ENCODE data around the gene E2F8. TPM values are rescaled to one million over a fixed set of nuclear protein-coding genes. Genes with fewer than 3 reads are reported as not detected.

The E2F8 gene
- total RNA-seq, 5 donors from 2014 or later (not counting 1 experiment from before 2014, with no cell fraction given), result 0.12 to 0.56 (median 0.26) TPM

- no peak overlapping the region for H3K27ac ChIP-seq (ENCODE audit: low read length)
- H3K4me1 Mint-ChIP-seq, result peaks cover 0 to 6% (median 0%) of the 10 kb centered on the region in 3 donors
Measured at GRCh38 chr11:19229671-19230070, 11.1 kb downstream of the E2F8 start.

GRCh38 chr11:19228968-19229367 is 11.8 kb downstream of the E2F8 start:
- no peaks in the 10 kb centered on the region for H3K36me3 ChIP-seq (ENCODE audit: control insufficient read depth in 2 of 2, extremely low read depth in 1 of 2, insufficient read depth in 1 of 2, low read length in 1 of 2)
- Mint-ChIP-seq H3K4me1 (peaks cover 0 to 6% (median 0%) of the 10 kb centered on the region in 3 donors), H3K36me3 (no peaks in the 10 kb centered on the region), H3K4me3 (no peak overlapping the region), H3K9me3 (no peaks in the 10 kb centered on the region), H3K27ac (no peak overlapping the region), H3K27me3 (no peaks in the 10 kb centered on the region)
- no peaks in the 10 kb centered on the region for H3K4me1 ChIP-seq (ENCODE audit: control insufficient read depth in 1 of 2, extremely low read depth in 1 of 2, insufficient read depth in 2 of 2, low read length in 2 of 2)
- CTCF ChIA-PET, result no interaction called here
- DNase-seq, result no peak
- H3K27ac ChIP-seq (ENCODE audit: low read length), result no peak overlapping the region
- ATAC-seq (replicated peaks in 1 of 4), result no peak
- H3K27me3 ChIP-seq (replicated peaks in 1 of 2; ENCODE audit: control insufficient read depth in 2 of 2, extremely low read depth in 1 of 2, insufficient read depth in 2 of 2, low read length in 1 of 2), result no peaks in the 10 kb centered on the region
- 100% methylated on average over 2 of the region's 3 CpGs for WGBS (ENCODE audit: insufficient coverage)
- no peak overlapping the region for H3K4me3 ChIP-seq (ENCODE audit: control insufficient read depth in 1 of 2, extremely low read depth in 1 of 2, low read length in 1 of 2)
- POLR2A ChIA-PET, result no interaction called here
- no peaks in the 10 kb centered on the region for H3K9me3 ChIP-seq

More at GRCh38 chr11:19229671-19230070, 11.1 kb downstream of the E2F8 start:
- DNase-seq, result no peak
- H3K9me3 Mint-ChIP-seq, result no peaks in the 10 kb centered on the region
- CTCF ChIA-PET, result no interaction called here
- Histone ChIP-seq H3K36me3 (ENCODE audit: control insufficient read depth in 2 of 2, extremely low read depth in 1 of 2, insufficient read depth in 1 of 2, low read length in 1 of 2) (no peaks in the 10 kb centered on the region), H3K4me1 (ENCODE audit: control insufficient read depth in 1 of 2, extremely low read depth in 1 of 2, insufficient read depth in 2 of 2, low read length in 2 of 2) (no peaks in the 10 kb centered on the region), H3K9me3 (no peaks in the 10 kb centered on the region), H3K27me3 (replicated peaks in 1 of 2; ENCODE audit: control insufficient read depth in 2 of 2, extremely low read depth in 1 of 2, insufficient read depth in 2 of 2, low read length in 1 of 2) (no peaks in the 10 kb centered on the region), H3K4me3 (ENCODE audit: control insufficient read depth in 1 of 2, extremely low read depth in 1 of 2, low read length in 1 of 2) (no peak overlapping the region)
- H3K27ac Mint-ChIP-seq, result no peak overlapping the region
- no peaks in the 10 kb centered on the region for H3K27me3 Mint-ChIP-seq
- POLR2A ChIA-PET, result no interaction called here
- ATAC-seq (replicated peaks in 1 of 4), result no peak
- H3K4me3 Mint-ChIP-seq, result no peak overlapping the region
- H3K36me3 Mint-ChIP-seq, result no peaks in the 10 kb centered on the region
- WGBS (ENCODE audit: insufficient coverage), result 91% methylated on average over 1 of the region's 5 CpGs

- DNase-seq (no peak), ATAC-seq (replicated peaks in 1 of 4) (no peak)
- H3K4me1 ChIP-seq (ENCODE audit: control insufficient read depth in 1 of 2, extremely low read depth in 1 of 2, insufficient read depth in 2 of 2, low read length in 2 of 2), result no peaks in the 10 kb centered on the region
- H3K27me3 ChIP-seq (replicated peaks in 1 of 2; ENCODE audit: control insufficient read depth in 2 of 2, extremely low read depth in 1 of 2, insufficient read depth in 2 of 2, low read length in 1 of 2), result no peaks in the 10 kb centered on the region
- no peak overlapping the region for H3K27ac Mint-ChIP-seq
- H3K27ac ChIP-seq (ENCODE audit: low read length), result no peak overlapping the region
- no peaks in the 10 kb centered on the region for H3K9me3 ChIP-seq
- no CpG with 5 or more reads among the region's 6 CpGs for WGBS (ENCODE audit: insufficient coverage)
- peaks cover 0 to 6% (median 0%) of the 10 kb centered on the region in 3 donors for H3K4me1 Mint-ChIP-seq
- H3K36me3 Mint-ChIP-seq, result no peaks in the 10 kb centered on the region
- no peaks in the 10 kb centered on the region for H3K27me3 Mint-ChIP-seq
- ChIA-PET POLR2A (no interaction called here), CTCF (no interaction called here)
- H3K4me3 Mint-ChIP-seq, result no peak overlapping the region
- H3K4me3 ChIP-seq (ENCODE audit: control insufficient read depth in 1 of 2, extremely low read depth in 1 of 2, low read length in 1 of 2), result no peak overlapping the region
- no peaks in the 10 kb centered on the region for H3K9me3 Mint-ChIP-seq
- no peaks in the 10 kb centered on the region for H3K36me3 ChIP-seq (ENCODE audit: control insufficient read depth in 2 of 2, extremely low read depth in 1 of 2, insufficient read depth in 1 of 2, low read length in 1 of 2)
Measured at GRCh38 chr11:19226378-19227195, 14.2 kb downstream of the E2F8 start.

- POLR2A ChIA-PET, result no interaction called here
- DNase-seq (no peak), ATAC-seq (replicated peaks in 1 of 4) (no peak)
- no peaks in the 10 kb centered on the region for H3K9me3 ChIP-seq
- H3K27me3 ChIP-seq (replicated peaks in 1 of 2; ENCODE audit: control insufficient read depth in 2 of 2, extremely low read depth in 1 of 2, insufficient read depth in 2 of 2, low read length in 1 of 2), result no peaks in the 10 kb centered on the region
- H3K4me1 ChIP-seq (ENCODE audit: control insufficient read depth in 1 of 2, extremely low read depth in 1 of 2, insufficient read depth in 2 of 2, low read length in 2 of 2), result no peaks in the 10 kb centered on the region
- no peaks in the 10 kb centered on the region for H3K9me3 Mint-ChIP-seq
- H3K27ac ChIP-seq (ENCODE audit: low read length), result no peak overlapping the region
- no peaks in the 10 kb centered on the region for H3K36me3 ChIP-seq (ENCODE audit: control insufficient read depth in 2 of 2, extremely low read depth in 1 of 2, insufficient read depth in 1 of 2, low read length in 1 of 2)
- no peaks in the 10 kb centered on the region for H3K36me3 Mint-ChIP-seq
- CTCF ChIA-PET, result no interaction called here
- no peaks in the 10 kb centered on the region for H3K27me3 Mint-ChIP-seq
- H3K27ac Mint-ChIP-seq, result no peak overlapping the region
- H3K4me3 ChIP-seq (ENCODE audit: control insufficient read depth in 1 of 2, extremely low read depth in 1 of 2, low read length in 1 of 2), result no peak overlapping the region
- WGBS (ENCODE audit: insufficient coverage), result 100% methylated on average over 1 of the region's 3 CpGs
- H3K4me3 Mint-ChIP-seq, result no peak overlapping the region
- peaks cover 0 to 6% (median 0%) of the 10 kb centered on the region in 3 donors for H3K4me1 Mint-ChIP-seq
Measured at GRCh38 chr11:19225581-19225980, 15.2 kb downstream of the E2F8 start.

GRCh38 chr11:19225123-19225522 is 15.6 kb downstream of the E2F8 start:
- no peak for DNase-seq
- ATAC-seq (replicated peaks in 1 of 4), result no peak
- H3K27ac Mint-ChIP-seq, result no peak overlapping the region
- no peaks in the 10 kb centered on the region for H3K9me3 Mint-ChIP-seq
- Histone ChIP-seq H3K9me3 (no peaks in the 10 kb centered on the region), H3K4me3 (ENCODE audit: control insufficient read depth in 1 of 2, extremely low read depth in 1 of 2, low read length in 1 of 2) (no peak overlapping the region), H3K36me3 (ENCODE audit: control insufficient read depth in 2 of 2, extremely low read depth in 1 of 2, insufficient read depth in 1 of 2, low read length in 1 of 2) (no peaks in the 10 kb centered on the region), H3K27me3 (replicated peaks in 1 of 2; ENCODE audit: control insufficient read depth in 2 of 2, extremely low read depth in 1 of 2, insufficient read depth in 2 of 2, low read length in 1 of 2) (no peaks in the 10 kb centered on the region), H3K4me1 (ENCODE audit: control insufficient read depth in 1 of 2, extremely low read depth in 1 of 2, insufficient read depth in 2 of 2, low read length in 2 of 2) (no peaks in the 10 kb centered on the region), H3K27ac (ENCODE audit: low read length) (no peak overlapping the region)
- peaks cover 0 to 6% (median 0%) of the 10 kb centered on the region in 3 donors for H3K4me1 Mint-ChIP-seq
- H3K4me3 Mint-ChIP-seq, result no peak overlapping the region
- H3K27me3 Mint-ChIP-seq, result no peaks in the 10 kb centered on the region
- POLR2A ChIA-PET, result no interaction called here
- no peaks in the 10 kb centered on the region for H3K36me3 Mint-ChIP-seq
- CTCF ChIA-PET, result no interaction called here
- 98% methylated on average over 5 of the region's 6 CpGs for WGBS (ENCODE audit: insufficient coverage)

GRCh38 chr11:19220903-19221724 is 19.6 kb downstream of the E2F8 start:
- ChIA-PET CTCF (interaction anchor here in 1 of 2 donors (1.0 kb wide), 1 partner anchor 41 kb away, joined by 3 read pairs; no protein-coding TSS in a partner anchor), POLR2A (no interaction called here)
- no peaks in the 10 kb centered on the region for H3K4me1 Mint-ChIP-seq
- peaks cover 0 to 4% of the 10 kb centered on the region in 2 donors for H3K27me3 Mint-ChIP-seq
- DNase-seq (no peak), ATAC-seq (replicated peaks in 1 of 4) (no peak)
- H3K27me3 ChIP-seq (replicated peaks in 1 of 2; ENCODE audit: control insufficient read depth in 2 of 2, extremely low read depth in 1 of 2, insufficient read depth in 2 of 2, low read length in 1 of 2), result no peaks in the 10 kb centered on the region
- no peaks in the 10 kb centered on the region for H3K9me3 Mint-ChIP-seq
- no peak overlapping the region for H3K27ac Mint-ChIP-seq
- 89% methylated on average over 1 of the region's 3 CpGs for WGBS (ENCODE audit: insufficient coverage)
- no peak overlapping the region for H3K27ac ChIP-seq (ENCODE audit: low read length)
- no peak overlapping the region for H3K4me3 Mint-ChIP-seq
- H3K36me3 Mint-ChIP-seq, result no peaks in the 10 kb centered on the region
- no peaks in the 10 kb centered on the region for H3K4me1 ChIP-seq (ENCODE audit: control insufficient read depth in 1 of 2, extremely low read depth in 1 of 2, insufficient read depth in 2 of 2, low read length in 2 of 2)
- no peak overlapping the region for H3K4me3 ChIP-seq (ENCODE audit: control insufficient read depth in 1 of 2, extremely low read depth in 1 of 2, low read length in 1 of 2)
- no peaks in the 10 kb centered on the region for H3K9me3 ChIP-seq
- H3K36me3 ChIP-seq (ENCODE audit: control insufficient read depth in 2 of 2, extremely low read depth in 1 of 2, insufficient read depth in 1 of 2, low read length in 1 of 2), result no peaks in the 10 kb centered on the region

All from T-cell (primary cell).